ENCODE results near the gene DSCAML1.
"Not testable (repeated sequence)": the region's sequence is repeated elsewhere in the genome, so short reads cannot be mapped to it uniquely, and the experiment has no call there.

The DSCAML1 gene

DNA sequence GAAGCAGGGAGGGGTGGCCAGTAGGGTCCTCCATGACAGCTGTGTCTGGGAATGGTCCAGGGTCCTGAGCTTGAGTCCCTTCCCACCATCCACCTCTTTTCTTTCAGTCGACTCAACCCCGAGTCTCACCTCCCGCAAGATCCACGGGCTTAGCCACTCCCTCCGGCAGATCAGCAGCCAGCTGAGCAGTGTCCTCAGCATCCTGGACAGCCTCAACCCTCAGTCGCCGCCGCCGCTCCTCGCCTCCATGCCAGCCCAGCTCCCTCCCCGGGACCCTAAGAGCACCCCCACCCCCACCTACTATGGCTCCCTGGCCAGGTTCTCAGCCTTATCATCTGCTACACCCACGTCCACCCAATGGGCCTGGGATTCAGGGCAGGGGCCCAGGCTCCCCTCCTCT is 387.5 kb downstream of the DSCAML1 start:
- ChIA-PET CTCF (no interaction called here), POLR2A (no interaction called here)
- no peak for DNase-seq (ENCODE audit: extremely low spot score)
- TF ChIP-seq, protein P1, sequence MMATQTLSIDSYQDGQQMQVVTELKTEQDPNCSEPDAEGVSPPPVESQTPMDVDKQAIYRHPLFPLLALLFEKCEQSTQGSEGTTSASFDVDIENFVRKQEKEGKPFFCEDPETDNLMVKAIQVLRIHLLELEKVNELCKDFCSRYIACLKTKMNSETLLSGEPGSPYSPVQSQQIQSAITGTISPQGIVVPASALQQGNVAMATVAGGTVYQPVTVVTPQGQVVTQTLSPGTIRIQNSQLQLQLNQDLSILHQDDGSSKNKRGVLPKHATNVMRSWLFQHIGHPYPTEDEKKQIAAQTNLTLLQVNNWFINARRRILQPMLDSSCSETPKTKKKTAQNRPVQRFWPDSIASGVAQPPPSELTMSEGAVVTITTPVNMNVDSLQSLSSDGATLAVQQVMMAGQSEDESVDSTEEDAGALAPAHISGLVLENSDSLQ (IDR thresholded peaks at IDR 0.05), result no peak
- no peak for TF ChIP-seq ZNF384 (IDR thresholded peaks at IDR 0.05)

DNA sequence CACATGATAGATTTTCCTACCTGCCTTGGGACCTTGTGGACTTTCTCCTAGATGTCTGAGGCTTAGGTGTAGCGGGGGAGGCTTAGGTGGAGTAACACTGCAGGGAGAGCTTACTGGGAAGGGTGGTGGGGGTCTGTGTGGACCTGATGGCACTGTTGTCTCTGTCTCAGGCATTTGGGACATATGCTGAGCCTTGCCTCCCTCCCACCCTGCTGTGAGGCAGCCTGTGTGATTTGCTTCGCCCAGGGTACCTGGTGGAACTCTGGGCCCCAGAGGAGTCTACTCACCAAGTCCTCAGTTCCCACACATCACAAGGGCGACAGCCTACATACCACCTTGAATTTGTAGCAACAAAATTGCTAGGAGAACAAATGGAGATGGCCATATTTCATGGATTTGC is 388.7 kb downstream of the DSCAML1 start:
- TF ChIP-seq HDGF (IDR thresholded peaks at IDR 0.05; ENCODE audit: borderline replicate concordance) (no peak), FOXK2 (IDR thresholded peaks at IDR 0.05) (no peak), ELF4 (IDR thresholded peaks at IDR 0.05) (no peak), SUZ12 (IDR thresholded peaks at IDR 0.05) (no peak), L3MBTL2 (conservative IDR thresholded peaks at IDR 0.05) (no peak), FOXA1 (IDR thresholded peaks at IDR 0.05) (no peak), FOXM1 (IDR thresholded peaks at IDR 0.05; ENCODE audit: borderline replicate concordance) (no peak), ZNF384 (IDR thresholded peaks at IDR 0.05) (no peak), TARDBP (IDR thresholded peaks at IDR 0.05) (no peak), BHLHE40 (IDR thresholded peaks at IDR 0.05; ENCODE audit: borderline replicate concordance) (no peak), NFRKB (IDR thresholded peaks at IDR 0.05) (no peak), CTBP1 (IDR thresholded peaks at IDR 0.05; ENCODE audit: borderline replicate concordance) (no peak), LEF1 (IDR thresholded peaks at IDR 0.05; ENCODE audit: borderline replicate concordance) (no peak)
- TF ChIP-seq, protein P1 (IDR thresholded peaks at IDR 0.05), result no peak
- no peak for DNase-seq (ENCODE audit: extremely low spot score)
- CTCF ChIA-PET, result interaction anchor here (1.6 kb wide), 1 partner anchor 18 kb away, joined by 5 read pairs; no protein-coding TSS in a partner anchor
- POLR2A ChIA-PET, result no interaction called here

DNA sequence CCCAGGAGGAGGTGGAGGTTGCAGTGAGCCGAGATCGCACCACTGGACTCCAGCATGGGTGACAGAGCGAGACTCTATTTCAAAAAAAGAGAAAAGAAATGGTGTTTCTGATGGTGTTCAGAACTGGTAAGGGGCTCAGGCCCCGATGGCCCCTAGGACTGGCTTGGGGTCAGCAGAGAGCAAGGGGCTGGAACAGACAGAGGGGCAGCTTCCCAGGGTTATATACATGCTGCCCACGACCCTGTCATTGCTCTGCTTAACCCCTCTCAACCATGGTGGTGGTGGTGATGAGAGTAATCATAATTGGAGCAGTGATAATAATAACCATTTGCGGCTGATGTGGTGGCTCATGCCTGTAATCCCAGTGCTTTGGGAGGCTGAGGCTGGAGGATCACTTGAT is 390.0 kb downstream of the DSCAML1 start:
- no peak for TF ChIP-seq ZNF384 (IDR thresholded peaks at IDR 0.05)
- ChIA-PET CTCF (no interaction called here), POLR2A (no interaction called here)

DNA sequence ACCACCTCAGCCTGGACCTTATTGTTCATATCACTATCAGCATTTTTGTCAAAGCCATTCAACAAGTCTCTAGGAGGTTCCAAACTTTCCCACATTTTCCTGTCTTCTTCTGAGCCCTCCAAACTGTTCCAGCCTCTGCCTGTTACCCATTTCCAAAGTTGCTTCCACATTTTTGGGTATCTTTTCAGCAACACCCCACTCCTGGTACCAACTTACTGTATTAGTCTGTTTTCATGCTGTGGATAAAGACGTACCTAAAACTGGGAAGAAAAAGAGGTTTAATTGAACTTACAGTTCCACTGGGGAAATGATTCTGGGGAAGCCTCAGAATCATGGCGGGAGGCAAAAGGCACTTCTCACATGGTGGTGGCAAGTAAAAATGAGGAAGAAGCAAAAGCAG is 391.1 kb downstream of the DSCAML1 start:
- POLR2A ChIA-PET; DNase-seq (ENCODE audit: extremely low spot score); CTCF ChIA-PET: not testable (repeated sequence)

More for the DNA sequence above, 390.0 kb downstream of the DSCAML1 start:
- no peak for DNase-seq (ENCODE audit: extremely low spot score)

DNA sequence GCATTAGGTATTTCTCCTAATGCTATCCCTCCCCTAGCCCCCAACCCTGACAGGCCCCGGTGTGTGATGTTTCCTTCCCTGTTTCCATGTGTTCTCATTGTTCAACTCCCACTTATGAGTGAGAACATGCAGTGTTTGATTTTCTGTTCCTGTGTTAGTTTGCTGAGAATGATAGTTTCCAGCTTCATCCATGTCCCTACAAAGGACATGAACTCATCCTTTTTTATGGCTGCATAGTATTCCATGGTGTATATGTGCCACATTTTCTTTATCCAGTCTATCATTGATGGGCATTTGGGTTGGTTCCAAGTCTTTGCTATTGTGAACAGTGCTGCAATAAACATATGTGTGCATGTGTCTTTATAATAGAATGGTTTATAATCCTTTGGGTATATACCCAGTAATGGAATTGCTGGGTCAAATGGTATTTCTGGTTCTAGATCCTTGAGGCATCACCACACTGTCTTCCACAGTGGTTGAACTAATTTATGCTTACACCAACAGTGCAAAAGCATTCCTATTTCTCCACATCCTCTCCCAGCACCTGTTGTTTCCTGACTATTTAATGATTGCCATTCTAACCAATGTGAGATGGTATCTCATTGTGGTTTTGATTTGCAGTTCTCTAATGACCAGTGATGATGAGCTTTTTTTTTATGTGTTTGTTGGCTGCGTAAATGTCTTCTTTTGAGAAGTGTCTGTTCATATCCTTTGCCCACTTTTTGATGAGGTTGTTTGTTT is 397.7 kb downstream of the DSCAML1 start:
- CTCF ChIA-PET; DNase-seq (ENCODE audit: extremely low spot score); POLR2A ChIA-PET: not testable (repeated sequence)

DNA sequence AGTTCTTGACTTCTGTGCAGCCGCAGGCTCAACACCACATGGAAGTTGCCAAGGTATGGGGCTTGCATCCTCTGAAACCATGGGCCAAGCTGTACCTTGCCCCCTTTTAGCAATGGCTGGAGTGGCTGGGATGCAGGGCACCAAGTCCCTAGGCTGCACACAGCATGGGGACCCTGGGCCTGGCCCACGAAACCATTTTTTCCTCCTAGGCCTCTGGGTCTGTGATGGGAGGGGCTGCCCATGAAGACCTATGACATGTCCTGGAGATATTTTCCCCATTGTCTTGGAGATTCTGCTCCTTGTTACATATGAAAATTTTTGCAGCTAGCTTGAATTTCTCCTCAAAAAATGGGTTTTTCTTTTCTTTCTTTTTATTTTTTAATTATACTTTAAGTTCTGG is 398.4 kb downstream of the DSCAML1 start:
- CTCF ChIA-PET; DNase-seq (ENCODE audit: extremely low spot score); POLR2A ChIA-PET: not testable (repeated sequence)

DNA sequence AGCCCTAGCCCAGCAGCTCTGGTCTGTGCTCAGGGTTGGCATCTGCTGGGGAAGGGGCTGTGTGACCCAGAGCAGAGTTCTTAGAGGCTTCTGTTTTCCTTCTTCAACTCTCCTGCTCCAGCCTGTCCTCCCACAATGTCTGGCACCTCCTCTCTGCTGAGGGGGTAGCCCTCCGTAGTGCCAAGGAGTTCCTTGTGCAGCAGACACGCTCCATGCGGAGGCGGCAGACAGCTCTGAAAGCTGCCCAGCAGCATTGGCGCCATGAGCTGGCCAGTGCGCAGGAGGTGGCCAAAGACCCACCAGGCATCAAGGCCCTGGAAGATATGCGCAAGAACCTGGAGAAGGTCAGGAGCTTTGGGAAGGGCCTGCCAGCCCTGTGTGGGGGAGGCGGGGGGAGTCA is 400.0 kb downstream of the DSCAML1 start:
- CTCF ChIA-PET, result no interaction called here
- POLR2A ChIA-PET, result no interaction called here
- no peak for TF ChIP-seq NFRKB (IDR thresholded peaks at IDR 0.05)
- no peak for TF ChIP-seq FOXK2 (IDR thresholded peaks at IDR 0.05)
- no peak for TF ChIP-seq TARDBP (IDR thresholded peaks at IDR 0.05)
- no peak for TF ChIP-seq L3MBTL2 (conservative IDR thresholded peaks at IDR 0.05)
- TF ChIP-seq ARNT (IDR thresholded peaks at IDR 0.05), result no peak
- TF ChIP-seq SUZ12 (IDR thresholded peaks at IDR 0.05), result no peak
- no peak for TF ChIP-seq FOXA1 (IDR thresholded peaks at IDR 0.05)
- TF ChIP-seq ZNF384 (IDR thresholded peaks at IDR 0.05), result no peak
- no peak for TF ChIP-seq BHLHE40 (IDR thresholded peaks at IDR 0.05; ENCODE audit: borderline replicate concordance)
- no peak for TF ChIP-seq CTBP1 (IDR thresholded peaks at IDR 0.05; ENCODE audit: borderline replicate concordance)
- no peak for TF ChIP-seq SP1 (IDR thresholded peaks at IDR 0.05)
- TF ChIP-seq ELF4 (IDR thresholded peaks at IDR 0.05), result no peak
- TF ChIP-seq HDGF (IDR thresholded peaks at IDR 0.05; ENCODE audit: borderline replicate concordance), result no peak
- TF ChIP-seq, protein P1 (IDR thresholded peaks at IDR 0.05), result no peak
- TF ChIP-seq FOXM1 (IDR thresholded peaks at IDR 0.05; ENCODE audit: borderline replicate concordance), result no peak
- no peak for TF ChIP-seq LEF1 (IDR thresholded peaks at IDR 0.05; ENCODE audit: borderline replicate concordance)
- DNase-seq (ENCODE audit: extremely low spot score), result no peak

DNA sequence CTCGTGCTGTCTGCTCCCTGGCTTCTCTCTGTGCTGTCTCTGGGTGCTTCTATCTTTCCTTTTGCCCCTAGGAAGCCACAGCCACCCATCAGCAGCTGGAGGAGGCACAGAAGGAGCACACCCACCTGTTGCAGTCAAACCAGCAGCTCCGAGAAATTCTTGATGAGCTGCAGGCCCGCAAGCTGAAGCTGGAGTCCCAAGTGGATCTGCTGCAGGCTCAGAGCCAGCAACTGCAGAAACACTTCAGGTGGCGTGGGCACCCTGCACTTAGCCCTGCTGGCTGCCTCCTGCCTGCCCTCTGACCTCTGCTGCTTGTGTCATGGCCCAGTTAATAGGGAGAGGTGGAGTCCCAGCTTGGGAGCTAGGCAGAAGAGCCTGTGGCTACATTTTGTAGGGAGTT is 401.5 kb downstream of the DSCAML1 start:
- ChIA-PET CTCF (no interaction called here), POLR2A (no interaction called here)
- TF ChIP-seq LEF1 (IDR thresholded peaks at IDR 0.05; ENCODE audit: borderline replicate concordance) (no peak), NFRKB (IDR thresholded peaks at IDR 0.05) (no peak), CTBP1 (IDR thresholded peaks at IDR 0.05; ENCODE audit: borderline replicate concordance) (no peak), SUZ12 (IDR thresholded peaks at IDR 0.05) (no peak), ZNF384 (IDR thresholded peaks at IDR 0.05) (no peak), L3MBTL2 (conservative IDR thresholded peaks at IDR 0.05) (no peak), HDGF (IDR thresholded peaks at IDR 0.05; ENCODE audit: borderline replicate concordance) (no peak)
- TF ChIP-seq, protein P1 (IDR thresholded peaks at IDR 0.05), result no peak
- DNase-seq (ENCODE audit: extremely low spot score), result no peak
